K562 (cell line): ENCODE data around the gene IZUMO4. TPM values are rescaled to one million over a fixed set of nuclear protein-coding genes. Genes with fewer than 3 reads are reported as not detected.

Experiments
- ATF3 ChIP-seq, 2 experiments: fragments of 450-650 bp in 1 of 2; sonication (generic) in 1 of 2; formaldehyde crosslinking in 1 of 2; IDR thresholded peaks in 1 of 2; conservative IDR thresholded peaks in 1 of 2; 2 replicates each; pipeline versions ENCODE4 v1.6.1 to v1.8.1; 2016 to 2023; ENCODE audit warnings: mild to moderate bottlenecking in 2 of 2, moderate library complexity in 2 of 2, inconsistent platforms in 1 of 2, missing genetic modification reagents in 1 of 2
- MGA ChIP-seq: fragments of 450-650 bp; IDR thresholded peaks from 2 replicates; pipeline ENCODE4 v1.6.1; 2016; ENCODE audit warnings: mild to moderate bottlenecking, moderate library complexity
- PPARD ChIP-seq: fragments of 250-450 bp; sonication (Bioruptor Pico); IDR thresholded peaks from 2 replicates; pipeline ENCODE4 v1.8.0; 2022; ENCODE audit warnings: inconsistent platforms, mild to moderate bottlenecking, moderate library complexity
- RREB1 ChIP-seq: fragments of 250-450 bp; sonication (Bioruptor Pico); IDR thresholded peaks from 2 replicates; pipeline ENCODE4 v1.4.0; 2020
- SNIP1 ChIP-seq: fragments of 450-650 bp; IDR thresholded peaks from 2 replicates; pipeline ENCODE4 v1.7.1; 2017; ENCODE audit warnings: low read depth, mild to moderate bottlenecking
- ZFX ChIP-seq: sonication (generic); formaldehyde crosslinking; IDR thresholded peaks from 2 replicates; pipeline ENCODE4 v1.8.0; 2022; ENCODE audit warnings: mild to moderate bottlenecking, missing genetic modification reagents, moderate library complexity
- ZNF217 ChIP-seq: sonication (generic); formaldehyde crosslinking; IDR thresholded peaks from 2 replicates; pipeline ENCODE4 v1.8.0; 2022; ENCODE audit warnings: mild to moderate bottlenecking, missing genetic modification reagents
- ZNF766 ChIP-seq: fragments of 200-800 bp; sonication (Bioruptor generic); conservative IDR thresholded peaks from 2 replicates; pipeline ENCODE4 v1.6.1; 2016; ENCODE audit warnings: missing genetic modification characterization, missing compliant biosample characterization
- polyA plus RNA-seq, 8 experiments: library from polyadenylated mRNA; depleted of rRNA in 4 of 8; stranded (reverse) in 5 of 8; unstranded in 3 of 8; fragments of >200 nt; fragmentation: Nextera tagmentation in 2 of 8; fragmentation: Illumina TruSeq in 1 of 8; extraction: Ambion mirVana in 2 of 8; extraction: Trizol in 1 of 8; gene quantifications; 2 replicates each; pipeline versions ENCODE4 v1.2.1 to v1.2.3, GENCODE V29; 2011 to 2014; ENCODE audit warnings: inconsistent platforms in 1 of 8, missing spikeins in 1 of 8
- total RNA-seq, 7 experiments: library from RNA; depleted of rRNA in 6 of 7; stranded (reverse); fragments of >200 nt in 6 of 7; fragmentation: Illumina TruSeq in 2 of 7; extraction: Trizol in 2 of 7; gene quantifications; 2 replicates each; pipeline versions ENCODE4 v1.2.1 to v1.2.3, GENCODE V29; 2011 to 2021; ENCODE audit warnings: low replicate concordance in 1 of 7

IZUMO4 gene
- total and polyA plus RNA-seq, 9 of the 15 experiments (the other 6 are each of a cell fraction or from before 2014, with no cell fraction given) = 0.07 to 3.9 (median 1.2) TPM

GRCh38 chr19:2060884-2061494, 35.7 kb upstream of the IZUMO4 start (continued):
- TF ChIP-seq PPARD (CRISPR knock-in tag) (no peak), ZFX (CRISPR knock-in tag) (peak; percentile 60), RREB1 (CRISPR knock-in tag) (0 out of 2 replicates have a peak, but pooled peaks have one; percentile 32), SNIP1 (no peak), ZNF766 (peak; percentile 16; the same call in 1 of the 2 replicates), ATF3 (IDR thresholded peaks at IDR 0.05) (no peak), ATF3 (CRISPR knock-in tag; conservative IDR thresholded peaks at IDR 0.05) (0 out of 2 replicates have a peak, but pooled peaks have one; percentile 4), ZNF217 (CRISPR knock-in tag) (no peak), MGA (peak; percentile 85)
